ENCODE results near the gene ZBTB7C.
A peak's percentile ranks its signal among the peaks of the same experiment; 100 is the strongest.

The ZBTB7C gene

GRCh38 chr18:48018851-48019250 is 390.3 kb downstream of the ZBTB7C start:
- DNase-seq (ENCODE audit: insufficient read length, low spot score) (no peak), FAIRE-seq (no peak)

GRCh38 chr18:48017635-48018034 is 391.5 kb downstream of the ZBTB7C start:
- FAIRE-seq (no peak), DNase-seq (ENCODE audit: insufficient read length, low spot score) (no peak)

GRCh38 chr18:48013162-48013561 is 396.0 kb downstream of the ZBTB7C start:
- DNase-seq (ENCODE audit: insufficient read length, low spot score) (no peak), FAIRE-seq (no peak)

GRCh38 chr18:48011926-48012465 is 397.2 kb downstream of the ZBTB7C start:
- FAIRE-seq (no peak), DNase-seq (ENCODE audit: insufficient read length, low spot score) (no peak)

- FAIRE-seq, result no peak
- no peak for DNase-seq (ENCODE audit: insufficient read length, low spot score)
Measured at GRCh38 chr18:48010264-48010663, 398.9 kb downstream of the ZBTB7C start.

- DNase-seq (ENCODE audit: insufficient read length, low spot score), result no peak
- no peak for FAIRE-seq
Measured at GRCh38 chr18:48009116-48009745, 400.0 kb downstream of the ZBTB7C start.

- DNase-seq (ENCODE audit: insufficient read length, low spot score) (peak; percentile 79), FAIRE-seq (no peak)
Measured at GRCh38 chr18:48007955-48008701, 401.1 kb downstream of the ZBTB7C start.

GRCh38 chr18:48007381-48007780 is 401.8 kb downstream of the ZBTB7C start:
- DNase-seq (ENCODE audit: insufficient read length, low spot score), result no peak
- no peak for FAIRE-seq

GRCh38 chr18:48006415-48007175 is 402.6 kb downstream of the ZBTB7C start:
- DNase-seq (ENCODE audit: insufficient read length, low spot score), result no peak

GRCh38 chr18:48004577-48004976 is 404.6 kb downstream of the ZBTB7C start:
- DNase-seq (ENCODE audit: insufficient read length, low spot score) (no peak), FAIRE-seq (no peak)

More at GRCh38 chr18:48006415-48007175, 402.6 kb downstream of the ZBTB7C start:
- no peak for FAIRE-seq

GRCh38 chr18:48003426-48004349 is 405.5 kb downstream of the ZBTB7C start:
- DNase-seq (ENCODE audit: insufficient read length, low spot score), result peak; percentile 47
- no peak for FAIRE-seq

- peak; percentile 83 for DNase-seq (ENCODE audit: insufficient read length, low spot score)
- FAIRE-seq, result peak; percentile 64
Measured at GRCh38 chr18:48002933-48003365, 406.2 kb downstream of the ZBTB7C start.

GRCh38 chr18:48000701-48001100 is 408.5 kb downstream of the ZBTB7C start:
- no peak for FAIRE-seq

GRCh38 chr18:47999801-48000248 is 409.4 kb downstream of the ZBTB7C start:
- FAIRE-seq (no peak), DNase-seq (ENCODE audit: insufficient read length, low spot score) (no peak)

More at GRCh38 chr18:48000701-48001100, 408.5 kb downstream of the ZBTB7C start:
- no peak for DNase-seq (ENCODE audit: insufficient read length, low spot score)

GRCh38 chr18:47997338-47997780 is 411.8 kb downstream of the ZBTB7C start:
- FAIRE-seq (no peak), DNase-seq (ENCODE audit: insufficient read length, low spot score) (no peak)

- FAIRE-seq, result no peak
- no peak for DNase-seq (ENCODE audit: insufficient read length, low spot score)
Measured at GRCh38 chr18:47996091-47996541, 413.1 kb downstream of the ZBTB7C start.

- FAIRE-seq (no peak), DNase-seq (ENCODE audit: insufficient read length, low spot score) (no peak)
Measured at GRCh38 chr18:47995654-47996053, 413.5 kb downstream of the ZBTB7C start.

GRCh38 chr18:47993409-47993808 is 415.8 kb downstream of the ZBTB7C start:
- no peak for FAIRE-seq

GRCh38 chr18:47992976-47993375 is 416.2 kb downstream of the ZBTB7C start:
- FAIRE-seq, result no peak
- no peak for DNase-seq (ENCODE audit: insufficient read length, low spot score)

More at GRCh38 chr18:47993409-47993808, 415.8 kb downstream of the ZBTB7C start:
- DNase-seq (ENCODE audit: insufficient read length, low spot score), result no peak

- FAIRE-seq (no peak), DNase-seq (ENCODE audit: insufficient read length, low spot score) (no peak)
Measured at GRCh38 chr18:47992266-47992665, 416.9 kb downstream of the ZBTB7C start.
